Natural killer cell (primary cell): ENCODE data around the gene STARD3. TPM values are rescaled to one million over a fixed set of nuclear protein-coding genes. Genes with fewer than 3 reads are reported as not detected.

Source experiments
- ATAC-seq, 3 donors: fragments of 150-1000 bp in 2 of 3; fragments of 200-7000 bp in 1 of 3; cut with Tn5 transposase; 1 replicate in 1 of 3; 2 replicates in 2 of 3; pipeline ENCODE4 v1.10.0; 2021; ENCODE audit warnings: mild to moderate bottlenecking in 2 of 3, moderate library complexity in 2 of 3
- DNase-seq, 2 donors: peaks; one replicate each; pipeline versions ENCODE4 v3.0.0 to v3.0.0-alpha.2; 2013 to 2021; ENCODE audit warnings: mixed read lengths in 1 of 2
- H3K27ac ChIP-seq: one replicate; pipeline ENCODE4 v1.5.1; 2013; ENCODE audit warnings: mild to moderate bottlenecking, low read length
- H3K27me3 ChIP-seq: one replicate; pipeline ENCODE4 v1.6.1; 2013; ENCODE audit warnings: low read length; ENCODE audit not compliant: control insufficient read depth, insufficient read depth
- H3K36me3 ChIP-seq: one replicate; pipeline ENCODE4 v1.6.1; 2013; ENCODE audit warnings: low read length; ENCODE audit not compliant: control insufficient read depth, insufficient read depth
- H3K4me1 ChIP-seq: one replicate; pipeline ENCODE4 v1.6.1; 2013; ENCODE audit warnings: low read length; ENCODE audit not compliant: control insufficient read depth, insufficient read depth
- H3K4me3 ChIP-seq: one replicate; pipeline ENCODE4 v1.5.1; 2013; ENCODE audit warnings: low read length
- H3K9me3 ChIP-seq: one replicate; pipeline ENCODE4 v1.6.1; 2013; ENCODE audit warnings: low read length; ENCODE audit not compliant: control insufficient read depth, insufficient read depth
- H3K27ac Mint-ChIP-seq, 2 donors: one replicate each; pipeline ENCODE4 v1.8.0; 2022; ENCODE audit warnings: mild to moderate bottlenecking in 2 of 2, mixed read lengths in 2 of 2, moderate library complexity in 1 of 2
- H3K27me3 Mint-ChIP-seq, 2 donors: one replicate each; pipeline ENCODE4 v1.8.0; 2022; ENCODE audit warnings: low read depth in 2 of 2, mixed read lengths in 2 of 2
- H3K36me3 Mint-ChIP-seq: one replicate; pipeline ENCODE4 v1.8.0; 2022; ENCODE audit warnings: mixed read lengths
- H3K4me1 Mint-ChIP-seq, 2 donors: one replicate each; pipeline ENCODE4 v1.8.0; 2022; ENCODE audit warnings: mixed read lengths in 2 of 2
- H3K4me3 Mint-ChIP-seq: one replicate; pipeline ENCODE4 v1.8.0; 2022; ENCODE audit warnings: mild to moderate bottlenecking, moderate library complexity, mixed read lengths
- H3K9me3 Mint-ChIP-seq, 2 donors: one replicate each; pipeline ENCODE4 v1.8.0; 2022; ENCODE audit warnings: mixed read lengths in 2 of 2
- CTCF ChIP-seq: fragments of 200-600 bp; IDR thresholded peaks from one replicate; pipeline ENCODE4 v1.8.0; 2022; ENCODE audit warnings: antibody characterized with exemption
- WGBS: methylation state at CpG from one replicate; pipeline ENCODE4 v1.1.7; 2013; ENCODE audit warnings: missing lambda C conversion rate; ENCODE audit not compliant: insufficient coverage; 5-methylcytosine and 5-hydroxymethylcytosine counted together
- intact Hi-C: fragments of 100-400 bp; cut with micrococcal nuclease; formaldehyde crosslinking; loops from one replicate; pipeline ENCODE4 v1.14.2; 2022
- total RNA-seq, 4 donors: library from RNA; stranded (reverse); fragments of 120-200 nt in 1 of 4; gene quantifications; one replicate each; pipeline versions ENCODE4 v1.2.3 to v1.2.4, GENCODE V29; 2013 to 2022

Gene STARD3
- total RNA-seq, 3 donors from 2014 or later (not counting 1 experiment from before 2014, with no cell fraction given): 97.1 to 115 (median 105) TPM

DNA sequence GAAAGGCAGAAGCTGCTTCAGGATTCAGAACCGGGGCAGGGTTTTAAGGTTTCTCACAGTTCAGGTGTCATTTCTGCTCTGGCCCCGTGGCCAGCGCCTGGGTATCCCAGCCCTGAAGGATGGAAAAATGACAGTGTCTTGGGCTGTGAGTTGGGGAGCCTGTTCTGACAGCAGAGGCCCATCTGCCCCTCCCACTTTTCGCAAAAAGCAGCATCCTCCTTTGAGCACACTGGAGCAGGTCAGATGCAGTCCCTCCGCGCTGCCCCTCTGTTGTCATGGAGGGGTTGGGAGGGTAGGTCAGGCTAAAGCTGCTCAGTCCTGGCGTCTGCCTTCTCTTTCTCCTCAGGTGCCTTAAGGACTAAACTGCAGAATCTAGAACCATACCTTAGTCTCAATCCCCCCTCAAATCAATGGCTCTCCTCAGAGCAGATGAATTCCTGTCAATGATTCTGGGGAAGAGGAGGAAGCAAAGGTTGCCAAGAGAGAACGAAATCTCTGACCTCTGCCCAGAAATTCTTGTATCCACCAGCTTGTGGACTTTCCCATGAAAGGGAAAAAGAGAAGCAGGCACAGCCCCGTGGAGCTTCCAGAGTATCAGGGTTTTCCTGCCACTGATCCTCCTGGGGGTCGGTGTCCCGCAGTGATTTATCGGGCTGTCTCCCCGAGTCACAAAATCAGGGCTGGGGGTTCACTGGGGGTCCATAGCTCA lies 36.5 kb upstream of the STARD3 start:
- H3K4me3 ChIP-seq: no peak overlapping the region
- no peak overlapping the region for H3K27ac ChIP-seq
- intact Hi-C loops: no loop called here
- Mint-ChIP-seq H3K36me3 (no peaks in the 10 kb centered on the region), H3K27me3 (peaks cover 50 to 82% of the 10 kb centered on the region in 2 donors), H3K27ac (no peak overlapping the region), H3K9me3 (no peaks in the 10 kb centered on the region), H3K4me3 (no peak overlapping the region), H3K4me1 (peaks cover 0 to 11% of the 10 kb centered on the region in 2 donors)
- WGBS: 3% methylated on average over 9 of the region's 13 CpGs
- ATAC-seq (no peak), DNase-seq (no peak)
- H3K27me3 ChIP-seq: peaks cover 75% of the 10 kb centered on the region
- H3K36me3 ChIP-seq: no peaks in the 10 kb centered on the region
- H3K9me3 ChIP-seq: no peaks in the 10 kb centered on the region
- peaks cover 26% of the 10 kb centered on the region for H3K4me1 ChIP-seq
- no peak for TF ChIP-seq CTCF

DNA sequence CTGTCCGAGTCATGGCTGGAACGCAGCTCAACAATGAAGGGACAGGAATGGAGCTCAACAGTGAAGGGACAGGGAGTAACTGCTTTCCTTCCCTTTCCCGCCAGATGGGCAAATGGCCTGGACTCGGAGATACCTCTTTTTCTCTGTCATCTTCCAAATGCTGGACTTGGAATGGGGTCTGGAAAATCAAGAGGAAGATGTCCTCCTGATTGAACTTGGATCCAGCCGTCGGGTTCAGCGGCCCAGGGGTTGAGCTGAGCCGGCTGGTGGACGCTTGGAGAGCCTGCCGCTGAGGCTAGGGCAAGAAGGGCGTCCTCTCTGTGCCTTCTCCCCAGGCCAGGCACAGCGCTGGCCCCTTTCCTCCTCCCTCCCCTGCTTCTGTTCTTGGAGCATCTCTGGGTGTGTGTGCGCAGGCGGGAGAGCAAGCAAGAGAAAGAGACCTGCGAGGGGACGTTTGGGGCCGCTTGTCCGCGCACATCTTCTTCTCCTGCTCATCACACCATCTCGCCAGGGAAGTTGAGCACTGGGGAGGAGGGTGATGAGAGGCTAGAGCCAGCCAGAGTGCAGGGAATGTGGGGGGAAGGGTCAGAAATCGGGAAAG lies 35.8 kb upstream of the STARD3 start:
- H3K36me3 Mint-ChIP-seq: no peaks in the 10 kb centered on the region
- no peak for ATAC-seq

DNA sequence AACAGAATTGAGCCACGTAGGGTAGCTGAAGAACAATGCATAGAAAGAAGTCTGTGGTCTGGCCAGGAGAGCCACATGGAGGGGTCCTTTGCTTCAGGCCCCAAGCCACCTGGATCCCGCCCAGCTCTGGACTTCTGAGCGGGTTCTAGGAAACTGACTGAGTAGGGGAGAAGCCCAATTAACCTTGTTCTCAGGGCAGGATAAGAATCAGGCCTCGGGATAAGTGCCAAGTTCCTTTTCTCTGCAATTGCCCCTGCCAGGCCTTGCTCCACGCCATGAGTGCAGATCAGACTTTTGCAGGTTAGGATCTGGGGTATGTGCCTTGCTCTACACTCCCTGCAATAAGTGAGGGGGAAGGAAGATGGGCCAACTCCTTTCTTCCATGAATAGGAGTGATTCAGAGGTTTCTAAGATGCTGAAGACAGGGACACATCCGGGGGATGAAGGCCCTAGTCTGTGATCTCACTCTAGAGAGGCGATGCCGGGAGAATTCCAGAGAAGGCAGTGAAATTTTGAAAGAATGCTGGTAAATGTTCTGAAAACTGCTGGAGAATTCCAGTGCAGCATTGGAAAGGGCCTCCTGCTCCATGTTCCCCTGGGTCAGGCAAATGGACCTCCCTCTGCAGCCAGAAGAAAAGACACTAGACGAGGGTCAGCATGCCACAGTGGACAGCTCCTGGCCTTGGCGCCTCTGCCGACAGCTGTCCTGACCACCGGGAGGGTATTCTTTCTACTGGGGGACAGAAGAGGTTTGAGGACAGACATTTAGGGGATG lies 35.0 kb upstream of the STARD3 start:
- H3K4me1 Mint-ChIP-seq: peaks cover 0 to 13% of the 10 kb centered on the region in 2 donors
- intact Hi-C loops: no loop called here
- Histone ChIP-seq H3K9me3 (no peaks in the 10 kb centered on the region), H3K4me1 (peaks cover 38% of the 10 kb centered on the region), H3K4me3 (no peak overlapping the region), H3K27ac (no peak overlapping the region), H3K27me3 (peaks cover 72% of the 10 kb centered on the region), H3K36me3 (no peaks in the 10 kb centered on the region)
- no peaks in the 10 kb centered on the region for H3K9me3 Mint-ChIP-seq
- H3K36me3 Mint-ChIP-seq: no peaks in the 10 kb centered on the region
- H3K27ac Mint-ChIP-seq: no peak overlapping the region
- DNase-seq (no peak), ATAC-seq (no peak)
- peaks cover 39 to 74% of the 10 kb centered on the region in 2 donors for H3K27me3 Mint-ChIP-seq
- TF ChIP-seq CTCF: no peak
- no peak overlapping the region for H3K4me3 Mint-ChIP-seq
- 29% methylated on average over 9 of the region's 12 CpGs for WGBS

More for the DNA sequence above, 35.8 kb upstream of the STARD3 start:
- Mint-ChIP-seq H3K4me1 (peaks cover 0 to 11% of the 10 kb centered on the region in 2 donors), H3K4me3 (no peak overlapping the region), H3K27ac (no peak overlapping the region), H3K9me3 (no peaks in the 10 kb centered on the region), H3K27me3 (peaks cover 43 to 78% of the 10 kb centered on the region in 2 donors)
- no peak for DNase-seq
- Histone ChIP-seq H3K4me3 (no peak overlapping the region), H3K27me3 (peaks cover 74% of the 10 kb centered on the region), H3K9me3 (no peaks in the 10 kb centered on the region), H3K4me1 (peaks cover 31% of the 10 kb centered on the region), H3K36me3 (no peaks in the 10 kb centered on the region), H3K27ac (no peak overlapping the region)
- 18% methylated on average over 21 of the region's 21 CpGs for WGBS
- no peak for TF ChIP-seq CTCF
- intact Hi-C loops: no loop called here
